Mesodermal cell (in vitro differentiated cells): ENCODE results near the gene S100A16.

Experiments
- H3K27ac ChIP-seq: 2 replicates; pipeline ENCODE4 v1.7.0; 2013; ENCODE audit warnings: mild to moderate bottlenecking, low read depth, low read length, moderate library complexity; ENCODE audit not compliant: severe bottlenecking
- H3K36me3 ChIP-seq: 2 replicates; pipeline ENCODE4 v1.7.1; 2013; ENCODE audit warnings: mild to moderate bottlenecking, low read length, moderate library complexity; ENCODE audit not compliant: control insufficient read depth, insufficient read depth
- H3K4me1 ChIP-seq: one replicate; pipeline ENCODE4 v1.7.1; 2013; ENCODE audit warnings: mild to moderate bottlenecking, low read length; ENCODE audit not compliant: insufficient read depth, control insufficient read depth, poor library complexity, severe bottlenecking
- H3K4me3 ChIP-seq: 2 replicates; pipeline ENCODE4 v1.7.0; 2013; ENCODE audit warnings: low read length, control low read depth, mild to moderate bottlenecking; ENCODE audit not compliant: insufficient read depth, poor library complexity, severe bottlenecking; ENCODE audit errors: extremely low read depth
- H3K9me3 ChIP-seq: 2 replicates; pipeline ENCODE4 v1.7.1; 2013; ENCODE audit warnings: mild to moderate bottlenecking, low read length, moderate library complexity; ENCODE audit not compliant: control insufficient read depth
- WGBS, 2 experiments: methylation state at CpG; one replicate each; pipeline ENCODE4 v1.1.5; 2013; ENCODE audit warnings: missing lambda C conversion rate in 2 of 2; ENCODE audit not compliant: insufficient coverage in 2 of 2; 5-methylcytosine and 5-hydroxymethylcytosine counted together

Gene S100A16

DNA sequence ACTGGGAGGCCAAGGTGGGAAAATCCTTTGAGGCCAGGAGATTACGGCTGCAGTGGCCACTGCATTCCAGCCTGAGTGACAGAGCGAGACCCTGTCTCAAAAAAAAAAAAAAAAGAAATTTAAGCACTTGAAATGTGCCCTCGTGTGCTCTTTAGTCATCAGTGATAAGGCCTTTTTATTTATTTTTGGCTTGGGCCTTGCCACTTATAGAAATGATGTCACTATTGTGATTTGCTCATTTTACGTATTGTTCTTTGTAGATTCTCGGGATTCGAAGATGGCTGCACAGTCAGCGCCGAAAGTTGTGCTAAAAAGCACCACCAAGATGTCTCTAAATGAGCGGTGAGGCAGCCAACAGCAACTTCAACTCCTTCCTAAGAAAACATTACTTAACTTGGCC, 23.4 kb upstream of the S100A16 start:
- WGBS, 2 experiments: 96 to 97% methylated on average over 9 of the region's 9 CpGs
- Histone ChIP-seq H3K36me3 (peaks cover 63% of the 10 kb centered on the region), H3K4me1 (peaks cover 4% of the 10 kb centered on the region), H3K27ac (no peak overlapping the region), H3K4me3 (no peak overlapping the region), H3K9me3 (no peaks in the 10 kb centered on the region)

DNA sequence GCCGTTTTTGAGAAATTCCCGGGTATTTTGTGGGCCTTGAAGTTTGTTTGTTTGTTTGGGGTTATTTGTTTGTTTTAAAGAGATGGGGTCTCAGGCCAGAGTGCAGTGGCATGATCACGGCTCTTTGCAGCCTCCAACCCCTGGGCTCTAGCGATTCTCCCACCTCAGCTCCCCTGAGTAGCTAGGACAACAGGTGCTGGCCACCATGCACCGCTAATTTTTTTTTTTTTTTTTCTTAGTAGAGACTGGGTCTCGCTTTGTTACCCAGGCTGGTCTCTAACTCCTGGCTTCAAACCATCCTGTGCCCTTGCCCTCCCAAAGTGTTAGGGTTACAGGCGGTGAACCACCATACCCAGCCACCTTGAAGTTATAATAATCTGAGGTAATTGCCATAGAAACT, 22.9 kb upstream of the S100A16 start:
- WGBS, 2 experiments: 87 to 92% methylated on average over 3 of the region's 7 CpGs
- Histone ChIP-seq H3K27ac (peak overlapping the region; percentile 29), H3K4me1 (peaks cover 4% of the 10 kb centered on the region), H3K36me3 (peaks cover 59% of the 10 kb centered on the region), H3K9me3 (no peaks in the 10 kb centered on the region), H3K4me3 (no peak overlapping the region)

DNA sequence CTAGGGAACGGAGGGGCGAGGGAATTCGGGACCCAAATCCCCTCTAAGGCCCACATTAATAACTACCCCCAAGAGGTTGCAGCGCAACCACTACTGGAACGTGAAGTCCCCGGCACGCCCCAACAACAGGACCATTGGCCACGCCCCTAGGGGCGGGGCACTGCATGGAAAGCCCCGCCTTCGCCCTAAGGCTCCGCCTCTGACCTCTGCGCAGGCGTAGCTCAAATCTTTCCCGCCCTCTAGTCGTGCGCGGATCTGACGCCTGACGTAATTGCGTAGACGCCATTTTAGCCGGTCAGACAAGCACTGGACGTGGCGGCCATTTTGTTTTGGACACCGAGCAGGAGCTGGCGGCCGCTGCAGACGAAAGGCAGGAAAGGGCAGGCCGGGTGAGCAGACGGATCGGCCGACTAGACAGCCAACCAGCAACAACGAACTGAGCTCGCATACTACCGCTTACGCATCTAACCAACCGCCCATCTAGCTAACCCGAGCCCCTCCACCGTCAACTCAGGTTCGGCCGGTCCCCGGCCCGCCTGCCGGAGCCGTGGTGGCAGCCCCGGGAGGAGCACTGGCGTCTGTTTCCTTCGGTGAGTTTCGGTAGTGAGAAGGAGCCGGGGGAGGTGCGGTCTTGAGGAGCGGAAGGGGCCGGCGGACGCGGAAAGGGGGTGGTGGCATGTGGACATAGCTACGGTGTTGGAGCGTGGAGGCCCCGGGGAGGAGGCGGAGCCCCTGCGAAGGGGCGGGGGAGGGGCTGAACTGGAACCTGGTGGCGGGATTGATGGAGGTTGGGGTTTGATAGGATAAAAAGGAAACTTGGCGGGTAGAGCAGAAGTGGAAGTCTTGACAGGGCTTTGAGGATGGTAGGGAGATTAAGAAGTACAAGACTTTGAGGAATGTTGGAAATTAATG, 21.1 kb upstream of the S100A16 start, which contains the start of gene CHTOP:
TSS of gene CHTOP (plus strand) at position 313 of the 912 bp plus-strand sequence. CDS start 2,523 bp downstream, outside the sequence.
- peak within 1 kb of the TSS; percentile 95 for H3K4me3 ChIP-seq
- H3K9me3 ChIP-seq: no peaks in the 10 kb centered on the region
- peak within 1 kb of the TSS; percentile 100 for H3K27ac ChIP-seq
- WGBS, 2 experiments: 1 to 4% methylated on average over 59 to 63 of the region's 65 CpGs
- H3K4me1 ChIP-seq: peaks cover 9% of the 10 kb centered on the region
- H3K36me3 ChIP-seq: peaks cover 40% of the 10 kb centered on the region

DNA sequence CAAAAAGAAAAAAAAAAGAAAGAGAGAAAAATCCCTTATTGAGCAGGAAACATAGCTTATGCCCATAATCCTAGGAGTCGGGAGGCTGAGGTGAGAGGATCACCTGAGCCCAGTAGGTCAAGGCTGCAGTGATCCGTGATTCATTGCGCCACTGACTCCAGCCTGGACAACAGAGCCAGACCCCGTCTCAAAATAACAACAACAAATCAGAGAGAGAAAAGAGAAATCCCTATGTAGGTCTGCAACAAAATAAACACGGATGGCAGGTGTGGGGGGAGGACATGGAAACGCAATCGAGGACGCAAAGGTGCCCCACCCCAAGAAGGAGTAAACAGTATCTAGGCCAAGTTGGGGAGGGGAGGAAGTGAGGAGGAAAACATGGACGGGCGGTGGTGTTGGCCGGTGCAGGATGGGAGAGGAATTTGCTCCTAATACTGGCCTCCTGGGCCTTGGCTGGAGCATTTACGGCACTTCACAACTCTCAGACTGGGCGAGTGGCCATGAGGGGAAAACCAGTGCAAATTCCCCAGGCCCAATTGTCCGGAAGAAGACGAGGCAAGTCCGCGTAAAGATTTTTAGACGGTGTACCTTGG, 20.3 kb upstream of the S100A16 start:
- no peak overlapping the region for H3K27ac ChIP-seq
- peaks cover 34% of the 10 kb centered on the region for H3K36me3 ChIP-seq
- WGBS, 2 experiments: 91 to 94% methylated on average over 11 to 14 of the region's 18 CpGs
- no peaks in the 10 kb centered on the region for H3K9me3 ChIP-seq
- H3K4me3 ChIP-seq: peak overlapping the region; percentile 95
- H3K4me1 ChIP-seq: peaks cover 9% of the 10 kb centered on the region

DNA sequence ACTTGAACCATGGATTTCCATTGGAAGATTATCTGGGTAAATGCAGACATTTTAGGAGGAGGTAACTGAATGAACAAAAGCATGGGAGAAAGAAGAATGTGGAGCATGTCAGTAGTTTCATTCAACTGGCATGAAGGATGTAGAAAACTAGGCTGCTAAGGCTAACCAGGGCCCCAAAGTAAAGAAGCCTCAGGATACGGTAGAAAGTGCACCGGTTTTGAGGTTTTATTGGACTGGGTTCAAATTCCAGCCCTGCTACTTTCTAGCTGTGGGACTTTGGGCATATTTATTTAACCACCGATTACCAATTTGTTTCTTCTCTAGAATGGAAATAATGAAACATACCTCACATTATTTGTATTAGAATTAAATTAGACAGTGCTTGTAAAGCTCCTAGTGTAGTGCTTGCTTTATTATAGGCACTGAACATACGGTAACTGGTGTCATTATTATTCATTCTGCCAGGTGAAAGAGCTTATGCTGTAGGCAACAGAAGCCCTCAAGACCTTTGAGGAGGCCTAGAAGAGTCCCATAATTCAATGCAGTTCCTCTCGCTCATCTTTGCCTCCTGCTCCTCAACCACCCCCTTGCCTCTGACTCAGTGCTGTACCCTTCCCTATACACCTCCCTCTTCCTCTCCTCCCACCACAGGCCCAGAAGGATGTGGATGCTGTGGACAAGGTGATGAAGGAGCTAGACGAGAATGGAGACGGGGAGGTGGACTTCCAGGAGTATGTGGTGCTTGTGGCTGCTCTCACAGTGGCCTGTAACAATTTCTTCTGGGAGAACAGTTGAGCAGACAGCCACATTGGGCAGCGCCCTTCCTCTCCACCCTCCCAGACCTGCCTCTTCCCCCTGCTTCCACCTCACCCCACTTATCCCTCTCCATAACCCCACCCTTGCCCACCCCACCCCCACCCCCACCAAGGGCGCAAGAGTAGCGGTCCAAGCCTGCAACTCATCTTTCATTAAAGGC, 18.4 kb upstream of the S100A16 start:
- WGBS, 2 experiments: 71 to 94% methylated on average over 2 to 4 of the region's 10 CpGs
- H3K4me3 ChIP-seq: no peak overlapping the region
- peaks cover 12% of the 10 kb centered on the region for H3K4me1 ChIP-seq
- peaks cover 14% of the 10 kb centered on the region for H3K36me3 ChIP-seq
- H3K9me3 ChIP-seq: no peaks in the 10 kb centered on the region
- H3K27ac ChIP-seq: no peak overlapping the region

DNA sequence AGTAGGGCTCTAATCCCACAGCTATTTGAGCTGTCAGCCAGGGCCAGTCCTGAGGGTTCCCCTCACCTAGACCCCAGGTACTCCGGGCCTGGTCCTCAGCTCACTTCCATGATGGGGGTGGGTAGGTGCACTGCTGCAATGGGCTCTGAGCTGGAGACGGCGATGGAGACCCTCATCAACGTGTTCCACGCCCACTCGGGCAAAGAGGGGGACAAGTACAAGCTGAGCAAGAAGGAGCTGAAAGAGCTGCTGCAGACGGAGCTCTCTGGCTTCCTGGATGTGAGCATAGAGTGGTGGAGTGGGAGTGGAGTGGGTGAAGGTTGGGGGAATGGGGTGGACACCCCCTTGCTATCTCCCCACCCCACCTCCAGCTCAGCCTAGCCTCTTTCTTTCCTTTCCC, 17.4 kb upstream of the S100A16 start:
- Histone ChIP-seq H3K36me3 (peaks cover 14% of the 10 kb centered on the region), H3K4me1 (peaks cover 17% of the 10 kb centered on the region), H3K9me3 (no peaks in the 10 kb centered on the region), H3K27ac (no peak overlapping the region), H3K4me3 (no peak overlapping the region)
- WGBS, 2 experiments: 92 to 94% methylated on average over 6 to 7 of the region's 7 CpGs

DNA sequence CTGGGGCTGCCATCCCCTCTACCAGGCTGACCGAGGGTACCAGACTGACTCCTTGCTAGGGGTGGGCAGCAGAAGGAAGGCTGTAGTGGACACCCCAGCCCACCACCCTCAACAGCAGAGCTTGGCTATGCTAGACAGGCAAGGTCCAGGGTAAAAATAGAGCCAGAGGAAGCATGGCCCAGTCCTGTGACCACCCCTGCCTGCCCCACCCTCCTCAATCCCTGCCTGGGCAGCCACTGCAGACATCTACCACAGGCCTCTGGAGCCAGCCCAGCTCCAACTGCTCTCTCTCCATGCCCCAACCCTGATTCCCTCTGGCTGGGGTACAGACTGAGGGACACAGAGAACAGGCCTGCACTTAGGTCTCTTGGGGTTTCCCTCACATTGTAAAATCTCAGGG, 17.0 kb upstream of the S100A16 start:
- WGBS, 2 experiments: no CpG with 5 or more reads among the region's 1 CpG
- H3K4me3 ChIP-seq: no peak overlapping the region
- H3K4me1 ChIP-seq: peaks cover 21% of the 10 kb centered on the region
- no peaks in the 10 kb centered on the region for H3K9me3 ChIP-seq
- H3K36me3 ChIP-seq: peaks cover 14% of the 10 kb centered on the region
- no peak overlapping the region for H3K27ac ChIP-seq

DNA sequence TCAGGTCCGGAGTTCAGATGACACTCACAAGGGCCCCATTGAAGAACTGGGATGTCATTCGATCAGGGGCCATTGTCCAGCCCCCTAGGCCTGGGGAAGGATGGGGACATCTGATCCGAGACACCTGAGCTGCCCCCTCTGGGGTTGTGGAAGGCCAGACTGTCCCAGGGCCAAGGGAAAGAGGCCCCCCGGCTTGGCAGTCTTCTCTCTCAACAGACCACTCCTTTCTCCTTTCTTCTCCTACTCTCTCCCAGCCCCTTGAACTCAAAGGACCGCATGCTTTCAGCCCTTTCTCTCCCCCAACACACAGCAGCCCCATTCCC, 16.4 kb upstream of the S100A16 start:
- peaks cover 28% of the 10 kb centered on the region for H3K4me1 ChIP-seq
- H3K4me3 ChIP-seq: no peak overlapping the region
- no peaks in the 10 kb centered on the region for H3K9me3 ChIP-seq
- H3K27ac ChIP-seq: no peak overlapping the region
- peaks cover 19% of the 10 kb centered on the region for H3K36me3 ChIP-seq
- 79 to 88% methylated on average over 3 to 4 of the region's 5 CpGs for WGBS, 2 experiments

DNA sequence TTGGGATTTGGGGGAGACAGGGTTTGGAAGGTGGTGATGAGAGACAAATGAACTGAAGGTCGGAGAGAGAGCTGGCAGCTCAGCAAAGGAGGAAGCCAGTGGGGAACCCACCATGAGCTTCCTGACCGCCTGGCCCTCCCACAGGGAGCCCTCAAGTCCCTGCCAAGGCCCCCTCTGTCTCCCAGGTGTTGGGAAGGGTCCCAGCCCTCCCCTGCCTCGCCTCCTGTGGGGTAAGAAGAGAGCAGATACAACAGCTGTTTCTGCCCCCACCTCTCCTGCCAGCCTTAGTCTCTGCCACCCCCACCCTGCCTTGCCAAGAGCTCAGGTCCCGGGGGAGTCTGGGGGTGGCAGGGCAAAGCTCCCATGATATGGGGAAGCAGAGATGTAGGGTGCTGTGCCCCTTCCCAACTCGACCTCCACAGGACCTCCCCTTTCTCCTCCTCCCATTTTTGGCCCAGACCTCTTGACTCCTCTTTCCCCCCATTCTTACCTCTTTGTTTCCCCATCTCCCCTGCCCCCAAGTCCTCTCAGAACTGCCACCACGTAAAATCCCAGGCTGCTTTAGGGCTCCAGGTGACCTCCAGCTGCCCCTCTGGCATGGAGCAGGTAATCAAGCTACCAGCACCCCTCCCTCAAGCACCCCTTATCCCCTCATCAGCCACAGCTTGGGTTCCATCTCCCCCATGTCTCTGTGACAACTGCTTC, 15.9 kb upstream of the S100A16 start:
- Histone ChIP-seq H3K4me3 (no peak overlapping the region), H3K9me3 (no peaks in the 10 kb centered on the region), H3K4me1 (peaks cover 33% of the 10 kb centered on the region), H3K36me3 (peaks cover 24% of the 10 kb centered on the region), H3K27ac (no peak overlapping the region)
- WGBS, 2 experiments: 88 to 95% methylated on average over 3 to 5 of the region's 6 CpGs
